Measurements from ENCODE around the gene ASTN1. TPM values are rescaled to one million over a fixed set of nuclear protein-coding genes. Genes with fewer than 3 reads are reported as not detected.

ASTN1 gene
- total RNA-seq, 1 donor from 2014 or later: not detected

DNA sequence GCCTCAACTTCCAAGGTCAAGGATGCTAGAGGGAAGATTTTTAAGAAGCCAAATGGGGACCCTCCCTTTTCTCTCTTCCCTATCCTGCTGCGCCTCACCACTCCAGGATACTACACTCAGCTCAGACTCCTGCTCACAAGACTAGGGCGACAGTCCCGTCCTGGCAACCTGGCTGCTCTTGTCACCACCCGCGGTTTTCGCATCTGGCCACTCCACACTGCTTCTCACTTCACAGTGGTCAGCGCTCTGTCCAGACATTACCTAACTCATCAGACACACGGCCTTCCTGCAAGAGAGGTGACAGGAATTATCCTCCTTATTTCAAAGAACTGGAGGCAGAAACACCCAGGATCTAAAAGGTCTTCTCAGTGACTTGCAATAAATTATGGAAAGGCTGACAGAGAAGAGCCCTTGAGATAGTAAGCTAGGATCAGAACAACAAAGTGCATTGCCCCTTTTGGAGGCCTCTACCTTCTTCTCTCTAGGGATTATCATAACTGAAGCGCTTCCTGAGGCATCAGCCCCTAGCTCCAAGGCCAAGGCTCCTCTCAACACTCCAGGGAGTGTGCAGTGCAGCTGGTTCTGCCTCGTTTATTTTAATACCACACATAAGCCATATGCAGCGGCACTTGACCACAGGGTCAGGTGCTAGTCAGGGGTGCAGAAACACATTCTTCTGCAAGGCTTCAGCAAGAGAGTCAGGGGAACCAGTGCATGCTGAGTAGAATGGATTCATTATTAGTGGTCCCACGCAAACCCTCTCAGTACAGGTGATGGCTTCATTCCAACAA is 41.9 kb downstream of the ASTN1 start:
- Mint-ChIP-seq H3K4me1 (ENCODE audit: low read depth) (no peaks in the 10 kb centered on the region), H3K4me3 (ENCODE audit: low read depth) (no peak overlapping the region), H3K27me3 (ENCODE audit: low read depth) (no peaks in the 10 kb centered on the region), H3K36me3 (ENCODE audit: low read depth) (no peaks in the 10 kb centered on the region), H3K9me3 (no peaks in the 10 kb centered on the region), H3K27ac (no peak overlapping the region)
- intact Hi-C loops (cut with micrococcal nuclease): no loop called here
- no peak for DNase-seq (ENCODE audit: low spot score)

DNA sequence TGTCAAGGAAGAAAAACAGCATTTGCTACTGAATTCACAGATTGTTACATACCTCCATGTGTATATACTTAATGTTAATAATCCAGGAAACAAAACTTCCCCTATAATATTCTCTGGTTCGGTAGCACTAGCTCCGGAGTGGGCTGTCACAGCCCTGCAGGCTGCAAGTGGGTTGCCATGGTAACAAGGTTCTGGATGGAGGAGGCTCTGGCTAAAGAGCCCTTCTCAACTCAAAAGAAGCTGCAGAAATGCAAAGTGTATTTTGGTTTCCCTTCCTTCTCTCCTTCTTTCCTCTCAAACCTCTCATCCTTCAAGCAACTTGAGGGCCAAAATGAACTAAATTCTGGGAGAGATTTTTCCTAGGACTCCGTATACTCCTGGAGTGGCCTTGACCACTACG is 45.2 kb downstream of the ASTN1 start:
- no peaks in the 10 kb centered on the region for H3K9me3 Mint-ChIP-seq
- H3K4me3 Mint-ChIP-seq (ENCODE audit: low read depth): no peak overlapping the region
- no peaks in the 10 kb centered on the region for H3K4me1 Mint-ChIP-seq (ENCODE audit: low read depth)
- no peaks in the 10 kb centered on the region for H3K27me3 Mint-ChIP-seq (ENCODE audit: low read depth)
- intact Hi-C loops (cut with micrococcal nuclease): no loop called here
- DNase-seq (ENCODE audit: low spot score): no peak
- H3K27ac Mint-ChIP-seq: no peak overlapping the region
- H3K36me3 Mint-ChIP-seq (ENCODE audit: low read depth): no peaks in the 10 kb centered on the region

DNA sequence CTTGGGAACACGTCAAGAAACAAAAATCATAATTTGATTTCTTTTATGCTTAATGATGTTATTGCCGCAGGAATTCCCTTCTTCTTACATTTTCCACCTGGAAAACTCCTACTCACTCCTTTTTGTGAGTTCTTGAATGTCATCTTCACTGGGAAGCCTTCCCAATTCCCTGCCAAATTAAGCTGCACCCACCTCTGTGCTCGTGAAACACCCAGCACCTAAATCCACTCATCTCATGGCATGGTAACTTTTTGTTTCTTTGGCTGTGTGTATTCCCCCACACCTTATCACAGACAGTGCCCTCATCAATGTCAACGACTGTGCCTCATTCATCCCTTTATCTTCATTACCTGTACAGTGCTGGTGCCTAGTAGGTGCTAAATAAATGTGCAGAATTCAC is 45.6 kb downstream of the ASTN1 start:
- no peak for DNase-seq (ENCODE audit: low spot score)
- H3K9me3 Mint-ChIP-seq: no peaks in the 10 kb centered on the region
- no peak overlapping the region for H3K4me3 Mint-ChIP-seq (ENCODE audit: low read depth)
- no peaks in the 10 kb centered on the region for H3K4me1 Mint-ChIP-seq (ENCODE audit: low read depth)
- no peaks in the 10 kb centered on the region for H3K36me3 Mint-ChIP-seq (ENCODE audit: low read depth)
- no peak overlapping the region for H3K27ac Mint-ChIP-seq
- intact Hi-C loops (cut with micrococcal nuclease): no loop called here
- no peaks in the 10 kb centered on the region for H3K27me3 Mint-ChIP-seq (ENCODE audit: low read depth)

GRCh38 chr1:177116941-177117340 is 47.6 kb downstream of the ASTN1 start:
- no peak overlapping the region for H3K27ac Mint-ChIP-seq
- H3K4me1 Mint-ChIP-seq (ENCODE audit: low read depth): no peaks in the 10 kb centered on the region
- intact Hi-C loops (cut with micrococcal nuclease): no loop called here
- no peaks in the 10 kb centered on the region for H3K9me3 Mint-ChIP-seq
- H3K4me3 Mint-ChIP-seq (ENCODE audit: low read depth): no peak overlapping the region
- no peaks in the 10 kb centered on the region for H3K27me3 Mint-ChIP-seq (ENCODE audit: low read depth)
- DNase-seq (ENCODE audit: low spot score): no peak
- H3K36me3 Mint-ChIP-seq (ENCODE audit: low read depth): no peaks in the 10 kb centered on the region

GRCh38 chr1:177106614-177107365 is 57.7 kb downstream of the ASTN1 start:
- no peaks in the 10 kb centered on the region for H3K36me3 Mint-ChIP-seq (ENCODE audit: low read depth)
- H3K4me1 Mint-ChIP-seq (ENCODE audit: low read depth): no peaks in the 10 kb centered on the region
- intact Hi-C loops (cut with micrococcal nuclease): no loop called here
- no peak for DNase-seq (ENCODE audit: low spot score)
- no peak overlapping the region for H3K4me3 Mint-ChIP-seq (ENCODE audit: low read depth)
- no peak overlapping the region for H3K27ac Mint-ChIP-seq
- H3K27me3 Mint-ChIP-seq (ENCODE audit: low read depth): no peaks in the 10 kb centered on the region
- H3K9me3 Mint-ChIP-seq: no peaks in the 10 kb centered on the region

DNA sequence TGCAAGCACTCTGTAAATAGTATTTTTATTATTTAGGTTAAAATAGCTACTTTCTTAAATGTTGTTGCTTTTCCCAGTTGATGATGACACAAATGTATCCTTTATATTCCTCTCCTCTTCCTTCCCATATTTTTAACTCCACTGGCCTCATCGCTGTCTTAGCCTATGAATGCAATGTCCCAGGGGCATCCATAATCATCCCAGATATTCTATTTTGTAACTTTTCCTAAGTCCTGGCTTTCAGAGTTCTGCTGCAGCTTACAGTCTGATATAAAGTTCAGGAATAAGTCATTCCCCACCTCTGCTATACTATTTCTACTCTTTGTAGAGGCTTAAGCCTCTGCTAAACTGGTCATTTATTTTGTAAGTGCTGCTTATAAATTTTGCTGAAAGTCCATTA is 58.3 kb downstream of the ASTN1 start:
- no peaks in the 10 kb centered on the region for H3K9me3 Mint-ChIP-seq
- intact Hi-C loops (cut with micrococcal nuclease): no loop called here
- H3K4me1 Mint-ChIP-seq (ENCODE audit: low read depth): no peaks in the 10 kb centered on the region
- H3K27me3 Mint-ChIP-seq (ENCODE audit: low read depth): no peaks in the 10 kb centered on the region
- H3K36me3 Mint-ChIP-seq (ENCODE audit: low read depth): no peaks in the 10 kb centered on the region
- H3K27ac Mint-ChIP-seq: no peak overlapping the region
- DNase-seq (ENCODE audit: low spot score): no peak
- no peak overlapping the region for H3K4me3 Mint-ChIP-seq (ENCODE audit: low read depth)

- Mint-ChIP-seq H3K4me3 (ENCODE audit: low read depth) (no peak overlapping the region), H3K36me3 (ENCODE audit: low read depth) (no peaks in the 10 kb centered on the region), H3K27me3 (ENCODE audit: low read depth) (no peaks in the 10 kb centered on the region), H3K9me3 (no peaks in the 10 kb centered on the region), H3K27ac (no peak overlapping the region), H3K4me1 (ENCODE audit: low read depth) (no peaks in the 10 kb centered on the region)
- intact Hi-C loops (cut with micrococcal nuclease): no loop called here
- DNase-seq (ENCODE audit: low spot score): no peak
Measured at GRCh38 chr1:177103005-177103852, 61.3 kb downstream of the ASTN1 start.

- intact Hi-C loops (cut with micrococcal nuclease): no loop called here
- Mint-ChIP-seq H3K36me3 (ENCODE audit: low read depth) (no peaks in the 10 kb centered on the region), H3K27ac (no peak overlapping the region), H3K4me1 (ENCODE audit: low read depth) (no peaks in the 10 kb centered on the region), H3K9me3 (no peaks in the 10 kb centered on the region), H3K4me3 (ENCODE audit: low read depth) (no peak overlapping the region), H3K27me3 (ENCODE audit: low read depth) (no peaks in the 10 kb centered on the region)
- DNase-seq (ENCODE audit: low spot score): no peak
Measured at GRCh38 chr1:177092001-177092400, 72.5 kb downstream of the ASTN1 start.

GRCh38 chr1:177091040-177091439 is 73.5 kb downstream of the ASTN1 start:
- intact Hi-C loops (cut with micrococcal nuclease): no loop called here
- no peak overlapping the region for H3K4me3 Mint-ChIP-seq (ENCODE audit: low read depth)
- no peaks in the 10 kb centered on the region for H3K4me1 Mint-ChIP-seq (ENCODE audit: low read depth)
- H3K27ac Mint-ChIP-seq: no peak overlapping the region
- DNase-seq (ENCODE audit: low spot score): no peak
- H3K9me3 Mint-ChIP-seq: no peaks in the 10 kb centered on the region
- no peaks in the 10 kb centered on the region for H3K36me3 Mint-ChIP-seq (ENCODE audit: low read depth)
- no peaks in the 10 kb centered on the region for H3K27me3 Mint-ChIP-seq (ENCODE audit: low read depth)

GRCh38 chr1:177088966-177089365 is 75.5 kb downstream of the ASTN1 start:
- intact Hi-C loops (cut with micrococcal nuclease): no loop called here
- Mint-ChIP-seq H3K4me1 (ENCODE audit: low read depth) (no peaks in the 10 kb centered on the region), H3K27me3 (ENCODE audit: low read depth) (no peaks in the 10 kb centered on the region), H3K36me3 (ENCODE audit: low read depth) (no peaks in the 10 kb centered on the region), H3K9me3 (no peaks in the 10 kb centered on the region), H3K27ac (no peak overlapping the region), H3K4me3 (ENCODE audit: low read depth) (no peak overlapping the region)
- no peak for DNase-seq (ENCODE audit: low spot score)

DNA sequence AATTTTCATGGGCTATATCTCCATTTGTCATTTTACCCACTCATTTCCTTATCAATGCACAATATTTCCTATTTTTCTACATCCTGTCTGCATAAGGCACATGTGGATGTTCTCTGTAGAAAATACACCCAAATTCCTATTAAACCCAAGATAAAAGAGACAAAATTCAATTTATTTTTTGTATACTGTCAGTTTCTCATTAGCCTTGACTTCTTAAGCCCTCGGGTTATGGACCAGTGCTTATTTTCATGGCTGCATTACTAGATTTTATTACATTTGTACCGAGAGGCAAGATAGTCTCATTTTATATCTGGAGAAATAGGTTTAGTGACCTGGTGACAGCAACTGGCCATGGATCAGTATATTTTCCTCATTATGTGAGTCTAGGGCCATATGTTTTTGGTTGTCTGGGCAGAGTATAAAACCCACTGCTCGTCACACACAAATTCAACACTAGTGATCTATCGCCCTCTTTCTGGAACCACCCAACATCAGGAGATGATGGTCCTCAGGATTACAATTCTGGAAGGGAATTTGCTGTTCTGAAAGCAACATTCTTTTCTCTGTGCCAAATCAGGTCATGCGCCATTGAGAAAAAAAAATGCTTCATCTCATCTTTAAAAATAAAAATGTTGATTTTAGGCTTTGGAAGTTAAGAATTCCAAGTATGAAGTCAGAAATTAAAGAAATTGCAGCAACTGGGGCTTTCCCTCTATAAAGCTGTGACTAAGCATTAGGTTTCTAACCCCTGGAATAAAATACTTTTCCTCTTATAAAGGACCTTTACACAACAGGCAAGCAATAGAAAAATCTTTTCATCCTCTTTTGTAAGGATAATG is 81.4 kb downstream of the ASTN1 start:
- H3K4me1 Mint-ChIP-seq (ENCODE audit: low read depth): no peaks in the 10 kb centered on the region
- no peaks in the 10 kb centered on the region for H3K9me3 Mint-ChIP-seq
- DNase-seq (ENCODE audit: low spot score): no peak
- H3K4me3 Mint-ChIP-seq (ENCODE audit: low read depth): no peak overlapping the region
- H3K36me3 Mint-ChIP-seq (ENCODE audit: low read depth): no peaks in the 10 kb centered on the region
- intact Hi-C loops (cut with micrococcal nuclease): no loop called here
- no peaks in the 10 kb centered on the region for H3K27me3 Mint-ChIP-seq (ENCODE audit: low read depth)
- H3K27ac Mint-ChIP-seq: no peak overlapping the region

DNA sequence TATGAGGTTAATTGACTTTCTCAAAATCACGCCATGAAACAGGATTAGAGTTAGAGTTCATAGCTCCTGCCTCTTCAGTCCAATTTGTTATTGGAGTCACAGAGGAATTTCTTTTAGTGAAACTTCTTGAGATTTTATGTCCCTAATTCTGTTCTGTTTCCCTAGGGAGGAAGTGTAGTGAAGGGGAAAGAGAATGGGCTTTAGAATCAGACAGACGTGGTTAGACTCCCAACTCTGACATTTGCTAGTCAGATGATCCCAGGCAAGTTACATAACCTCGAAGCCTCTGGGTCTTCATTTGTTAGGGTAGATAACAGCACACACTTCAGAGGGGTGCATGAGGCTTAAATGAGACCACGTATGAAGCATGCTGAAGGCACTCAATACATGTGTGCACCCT is 83.9 kb downstream of the ASTN1 start:
- H3K4me1 Mint-ChIP-seq (ENCODE audit: low read depth): no peaks in the 10 kb centered on the region
- DNase-seq (ENCODE audit: low spot score): no peak
- intact Hi-C loops (cut with micrococcal nuclease): no loop called here
- H3K4me3 Mint-ChIP-seq (ENCODE audit: low read depth): no peak overlapping the region
- H3K9me3 Mint-ChIP-seq: no peaks in the 10 kb centered on the region
- H3K27ac Mint-ChIP-seq: no peak overlapping the region
- H3K27me3 Mint-ChIP-seq (ENCODE audit: low read depth): no peaks in the 10 kb centered on the region
- no peaks in the 10 kb centered on the region for H3K36me3 Mint-ChIP-seq (ENCODE audit: low read depth)
